GM10266 (cell line): ENCODE measurements around the gene TMEM38B.

Experiments used
- DNase-seq: peaks from one replicate; pipeline ENCODE4 v3.0.0; 2012; ENCODE audit errors: extremely low spot score
- CTCF ChIP-seq: IDR thresholded peaks from 2 replicates; pipeline ENCODE4 v1.5.1; 2012; ENCODE audit warnings: mild to moderate bottlenecking, low read depth; ENCODE audit not compliant: control insufficient read depth, insufficient read depth; ENCODE audit errors: missing control alignments

The TMEM38B gene

GRCh38 chr9:105673850-105674387 lies 20.4 kb upstream of the TMEM38B start:
- DNase-seq = no peak
- TF ChIP-seq CTCF = no peak

- no peak for DNase-seq
- TF ChIP-seq CTCF = no peak
Measured at GRCh38 chr9:105676351-105676923, 17.9 kb upstream of the TMEM38B start.

GRCh38 chr9:105678163-105678562 lies 16.2 kb upstream of the TMEM38B start:
- TF ChIP-seq CTCF = no peak
- no peak for DNase-seq

- no peak for DNase-seq
- no peak for TF ChIP-seq CTCF
Measured at GRCh38 chr9:105678781-105679180, 15.6 kb upstream of the TMEM38B start.

GRCh38 chr9:105679257-105680022 lies 14.9 kb upstream of the TMEM38B start:
- DNase-seq = no peak

GRCh38 chr9:105681313-105681712 lies 13.0 kb upstream of the TMEM38B start:
- TF ChIP-seq CTCF = no peak

More at GRCh38 chr9:105679257-105680022, 14.9 kb upstream of the TMEM38B start:
- no peak for TF ChIP-seq CTCF

GRCh38 chr9:105681724-105682123 lies 12.6 kb upstream of the TMEM38B start:
- no peak for DNase-seq

More at GRCh38 chr9:105681313-105681712, 13.0 kb upstream of the TMEM38B start:
- no peak for DNase-seq

More at GRCh38 chr9:105681724-105682123, 12.6 kb upstream of the TMEM38B start:
- no peak for TF ChIP-seq CTCF
